ENCODE results near the gene GBP7. TPM values are rescaled to one million over a fixed set of nuclear protein-coding genes. Genes with fewer than 3 reads are reported as not detected.
"Not testable (repeated sequence)": the region's sequence is repeated elsewhere in the genome, so short reads cannot be mapped to it uniquely, and the experiment has no call there.

GBP7 gene, protein sequence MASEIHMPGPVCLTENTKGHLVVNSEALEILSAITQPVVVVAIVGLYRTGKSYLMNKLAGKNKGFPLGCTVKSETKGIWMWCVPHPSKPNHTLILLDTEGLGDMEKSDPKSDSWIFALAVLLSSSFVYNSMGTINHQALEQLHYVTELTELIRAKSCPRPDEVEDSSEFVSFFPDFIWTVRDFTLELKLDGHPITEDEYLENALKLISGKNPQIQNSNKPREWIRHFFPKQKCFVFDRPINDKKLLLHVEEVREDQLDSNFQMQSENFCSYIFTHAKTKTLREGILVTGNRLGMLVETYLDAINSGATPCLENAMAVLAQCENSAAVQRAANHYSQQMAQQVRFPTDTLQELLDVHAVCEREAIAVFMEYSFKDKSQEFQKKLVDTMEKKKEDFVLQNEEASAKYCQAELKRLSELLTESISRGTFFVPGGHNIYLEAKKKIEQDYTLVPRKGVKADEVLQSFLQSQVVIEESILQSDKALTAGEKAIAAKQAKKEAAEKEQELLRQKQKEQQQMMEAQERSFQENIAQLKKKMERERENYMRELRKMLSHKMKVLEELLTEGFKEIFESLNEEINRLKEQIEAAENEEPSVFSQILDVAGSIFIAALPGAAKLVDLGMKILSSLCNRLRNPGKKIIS
- total RNA-seq (2013): 0.04 TPM
- polyA plus RNA-seq: not detected
- not detected in 2 replicates for polyA minus RNA-seq
- 0 to 0.81 (median 0.26) reads per million in 11 experiments for total RNA-seq

DNA sequence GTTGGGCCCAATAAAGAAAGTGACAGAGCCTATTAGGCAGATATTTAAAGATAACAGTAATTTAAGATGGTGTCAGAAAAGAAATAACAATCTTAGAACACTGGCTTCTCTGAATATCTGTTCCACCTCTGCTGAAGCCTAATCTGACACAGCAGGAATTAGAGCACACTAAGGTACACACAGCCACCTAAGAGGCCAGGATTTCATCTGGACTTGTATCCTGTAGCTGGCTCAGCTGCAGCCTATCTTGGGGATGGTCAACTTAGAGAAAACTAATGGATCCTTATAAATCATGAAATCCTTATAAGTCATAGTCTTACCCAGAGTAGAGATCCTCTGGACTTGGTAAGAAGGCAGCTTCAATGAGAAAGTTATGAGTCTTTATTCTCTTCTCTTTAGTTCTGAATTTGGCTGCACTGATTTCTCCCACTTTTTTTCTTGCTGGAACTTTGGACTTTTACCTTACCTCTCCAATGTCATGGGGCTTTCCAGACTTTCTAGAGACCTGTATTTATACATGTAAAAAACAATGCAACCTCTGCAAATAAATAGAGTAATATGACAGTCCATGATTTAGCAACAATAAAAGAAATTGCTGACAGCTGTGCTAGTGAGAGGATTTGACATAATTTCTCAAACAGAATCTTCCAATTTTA lies at the start of gene GBP7:
TSS of gene GBP7 (minus strand) at position 403 of the 656 bp plus-strand sequence. CDS start 4,068 bp downstream, outside the sequence.
- H3K79me2 ChIP-seq (ENCODE audit: insufficient read depth, low read length): no peaks in the 10 kb centered on the region
- TF ChIP-seq, protein P1, sequence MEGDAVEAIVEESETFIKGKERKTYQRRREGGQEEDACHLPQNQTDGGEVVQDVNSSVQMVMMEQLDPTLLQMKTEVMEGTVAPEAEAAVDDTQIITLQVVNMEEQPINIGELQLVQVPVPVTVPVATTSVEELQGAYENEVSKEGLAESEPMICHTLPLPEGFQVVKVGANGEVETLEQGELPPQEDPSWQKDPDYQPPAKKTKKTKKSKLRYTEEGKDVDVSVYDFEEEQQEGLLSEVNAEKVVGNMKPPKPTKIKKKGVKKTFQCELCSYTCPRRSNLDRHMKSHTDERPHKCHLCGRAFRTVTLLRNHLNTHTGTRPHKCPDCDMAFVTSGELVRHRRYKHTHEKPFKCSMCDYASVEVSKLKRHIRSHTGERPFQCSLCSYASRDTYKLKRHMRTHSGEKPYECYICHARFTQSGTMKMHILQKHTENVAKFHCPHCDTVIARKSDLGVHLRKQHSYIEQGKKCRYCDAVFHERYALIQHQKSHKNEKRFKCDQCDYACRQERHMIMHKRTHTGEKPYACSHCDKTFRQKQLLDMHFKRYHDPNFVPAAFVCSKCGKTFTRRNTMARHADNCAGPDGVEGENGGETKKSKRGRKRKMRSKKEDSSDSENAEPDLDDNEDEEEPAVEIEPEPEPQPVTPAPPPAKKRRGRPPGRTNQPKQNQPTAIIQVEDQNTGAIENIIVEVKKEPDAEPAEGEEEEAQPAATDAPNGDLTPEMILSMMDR (IDR thresholded peaks at IDR 0.05): no peak
- no peaks in the 10 kb centered on the region for H3K36me3 ChIP-seq (replicated peaks in 1 of 2; ENCODE audit: control insufficient read depth in 1 of 2, insufficient read depth in 2 of 2, low read length in 2 of 2)
- DNase-seq: no peak
- Mint-ChIP-seq H3K4me3 (no peak within 1 kb of the TSS), H3K27me3 (ENCODE audit: low read depth in 3 of 3) (peaks cover 0 to 3% (median 0%) of the 10 kb centered on the region in 3 donors), H3K4me1 (peaks cover 5% of the 10 kb centered on the region), H3K36me3 (no peaks in the 10 kb centered on the region), H3K27ac (no peak within 1 kb of the TSS), H3K9me3 (peaks cover 0 to 3% (median 0%) of the 10 kb centered on the region in 7 donors)
- H2AFZ ChIP-seq (ENCODE audit: insufficient read depth, low read depth, low read length, poor library complexity, severe bottlenecking): no peak within 1 kb of the TSS
- no peaks in the 10 kb centered on the region for H4K20me1 ChIP-seq (ENCODE audit: insufficient read depth, low read length)
- H3K4me1 ChIP-seq (ENCODE audit: control insufficient read depth in 1 of 2, insufficient read depth in 2 of 2, low read length in 2 of 2): peaks cover under 1 to 5% of the 10 kb centered on the region in 2 donors
- H3K27ac ChIP-seq (ENCODE audit: low read depth in 1 of 2, low read length in 2 of 2): no peak within 1 kb of the TSS
- no peaks in the 10 kb centered on the region for H3K9me3 ChIP-seq (replicated peaks in 1 of 2; ENCODE audit: control insufficient read depth in 1 of 2, insufficient read depth in 1 of 2, low read length in 2 of 2)
- H3K4me2 ChIP-seq (replicated peaks; ENCODE audit: extremely low read depth, low read length, poor library complexity, severe bottlenecking): no peak within 1 kb of the TSS
- no peaks in the 10 kb centered on the region for H3K27me3 ChIP-seq (ENCODE audit: control insufficient read depth in 2 of 2, insufficient read depth in 2 of 2, low read length in 2 of 2)
- no peak within 1 kb of the TSS for H3K9ac ChIP-seq (ENCODE audit: insufficient read depth, low read length, poor library complexity, severe bottlenecking)
- H3K4me3 ChIP-seq (replicated peaks in 1 of 3; ENCODE audit: low read depth in 2 of 3, low read length in 3 of 3): no peak within 1 kb of the TSS
- intact Hi-C loops (cut with micrococcal nuclease): no loop called here

DNA sequence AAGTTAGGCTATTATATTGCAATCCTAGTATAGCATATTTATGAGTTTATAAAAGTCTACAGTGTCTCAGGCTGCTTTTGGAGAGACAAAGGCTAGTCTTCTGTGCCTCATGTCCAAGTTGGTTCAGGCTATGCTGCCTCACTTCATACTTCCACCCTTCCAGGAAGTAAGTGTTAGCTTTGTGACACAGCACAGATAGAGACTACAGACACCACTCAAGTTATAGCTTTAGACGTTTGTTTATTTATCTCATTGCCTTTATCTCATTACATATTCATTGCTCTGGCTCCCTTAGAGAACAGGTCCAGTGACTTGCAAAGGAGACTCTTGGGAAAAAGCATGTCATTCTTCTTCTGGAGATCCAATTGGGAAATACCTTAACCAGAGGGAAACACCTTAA lies 45.5 kb upstream of the GBP7 start:
- no CpG with 5 or more reads among the region's 1 CpG for WGBS (ENCODE audit: insufficient coverage)
- Histone ChIP-seq H3K79me2 (ENCODE audit: insufficient read depth, low read length) (no peaks in the 10 kb centered on the region), H3K9me3 (replicated peaks in 1 of 2; ENCODE audit: control insufficient read depth in 1 of 2, insufficient read depth in 1 of 2, low read length in 2 of 2) (peaks cover 14 to 17% of the 10 kb centered on the region in 2 donors), H2AFZ (ENCODE audit: insufficient read depth, low read depth, low read length, poor library complexity, severe bottlenecking) (no peak overlapping the region), H3K4me2 (replicated peaks; ENCODE audit: extremely low read depth, low read length, poor library complexity, severe bottlenecking) (no peak overlapping the region), H4K20me1 (ENCODE audit: insufficient read depth, low read length) (no peaks in the 10 kb centered on the region), H3K4me3 (replicated peaks in 1 of 3; ENCODE audit: low read depth in 2 of 3, low read length in 3 of 3) (no peak overlapping the region), H3K4me1 (ENCODE audit: control insufficient read depth in 1 of 2, insufficient read depth in 2 of 2, low read length in 2 of 2) (no peaks in the 10 kb centered on the region), H3K27ac (ENCODE audit: low read depth in 1 of 2, low read length in 2 of 2) (no peak overlapping the region), H3K36me3 (replicated peaks in 1 of 2; ENCODE audit: control insufficient read depth in 1 of 2, insufficient read depth in 2 of 2, low read length in 2 of 2) (no peaks in the 10 kb centered on the region), H3K27me3 (ENCODE audit: control insufficient read depth in 2 of 2, insufficient read depth in 2 of 2, low read length in 2 of 2) (no peaks in the 10 kb centered on the region), H3K9ac (ENCODE audit: insufficient read depth, low read length, poor library complexity, severe bottlenecking) (no peak overlapping the region)
- intact Hi-C loops (cut with micrococcal nuclease): no loop called here
- Mint-ChIP-seq H3K4me1 (no peaks in the 10 kb centered on the region), H3K9me3 (peaks cover 6 to 27% (median 16%) of the 10 kb centered on the region in 7 donors), H3K27ac (no peak overlapping the region), H3K27me3 (ENCODE audit: low read depth in 3 of 3) (peaks cover 0 to 4% (median 2%) of the 10 kb centered on the region in 3 donors), H3K36me3 (no peaks in the 10 kb centered on the region), H3K4me3 (no peak overlapping the region)
- TF ChIP-seq, protein P1 (IDR thresholded peaks at IDR 0.05): no peak
- DNase-seq: no peak

DNA sequence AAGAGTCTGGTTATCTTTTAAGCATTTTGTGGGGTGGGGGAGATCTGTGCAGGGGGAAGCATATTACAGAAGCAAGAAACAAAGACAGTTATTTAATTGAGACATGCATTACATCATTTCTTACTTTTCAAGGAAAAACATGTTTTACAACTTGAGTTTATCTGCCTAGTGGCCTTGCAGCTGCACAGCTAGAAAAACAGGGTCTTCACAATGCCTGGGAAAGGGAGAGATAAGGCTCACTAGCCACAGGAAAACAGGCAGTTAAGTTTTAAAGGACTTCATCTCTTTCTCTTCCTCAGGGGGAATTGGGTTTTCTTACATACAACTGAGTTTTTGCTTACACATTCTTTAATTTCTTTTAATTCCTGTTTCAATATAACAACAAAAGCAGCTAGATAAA lies 44.0 kb upstream of the GBP7 start:
- DNase-seq; H3K27ac ChIP-seq (ENCODE audit: low read depth in 1 of 2, low read length in 2 of 2); H3K4me1 ChIP-seq (ENCODE audit: control insufficient read depth in 1 of 2, insufficient read depth in 2 of 2, low read length in 2 of 2); H3K27me3 ChIP-seq (ENCODE audit: control insufficient read depth in 2 of 2, insufficient read depth in 2 of 2, low read length in 2 of 2); H3K27me3 Mint-ChIP-seq (ENCODE audit: low read depth in 3 of 3); H2AFZ ChIP-seq (ENCODE audit: insufficient read depth, low read depth, low read length, poor library complexity, severe bottlenecking); intact Hi-C loops (cut with micrococcal nuclease); H3K36me3 ChIP-seq (replicated peaks in 1 of 2; ENCODE audit: control insufficient read depth in 1 of 2, insufficient read depth in 2 of 2, low read length in 2 of 2); H3K4me3 ChIP-seq (replicated peaks in 1 of 3; ENCODE audit: low read depth in 2 of 3, low read length in 3 of 3); H3K79me2 ChIP-seq (ENCODE audit: insufficient read depth, low read length); H3K4me1 Mint-ChIP-seq; H3K9ac ChIP-seq (ENCODE audit: insufficient read depth, low read length, poor library complexity, severe bottlenecking); H3K27ac Mint-ChIP-seq; H3K4me3 Mint-ChIP-seq; H3K36me3 Mint-ChIP-seq; H3K4me2 ChIP-seq (replicated peaks; ENCODE audit: extremely low read depth, low read length, poor library complexity, severe bottlenecking); H4K20me1 ChIP-seq (ENCODE audit: insufficient read depth, low read length): not testable (repeated sequence)
- H3K9me3 Mint-ChIP-seq: peaks cover 6 to 24% (median 14%) of the 10 kb centered on the region in 7 donors
- peaks cover 14 to 17% of the 10 kb centered on the region in 2 donors for H3K9me3 ChIP-seq (replicated peaks in 1 of 2; ENCODE audit: control insufficient read depth in 1 of 2, insufficient read depth in 1 of 2, low read length in 2 of 2)
